ENCODE measurements around the gene FOXF1. TPM values are rescaled to one million over a fixed set of nuclear protein-coding genes. Genes with fewer than 3 reads are reported as not detected.

FOXF1 gene
- total and polyA plus RNA-seq, 9 of the 15 experiments (the other 6 are each of a cell fraction or from before 2014, with no cell fraction given) = 0.04 TPM; not detected in 8

DNA sequence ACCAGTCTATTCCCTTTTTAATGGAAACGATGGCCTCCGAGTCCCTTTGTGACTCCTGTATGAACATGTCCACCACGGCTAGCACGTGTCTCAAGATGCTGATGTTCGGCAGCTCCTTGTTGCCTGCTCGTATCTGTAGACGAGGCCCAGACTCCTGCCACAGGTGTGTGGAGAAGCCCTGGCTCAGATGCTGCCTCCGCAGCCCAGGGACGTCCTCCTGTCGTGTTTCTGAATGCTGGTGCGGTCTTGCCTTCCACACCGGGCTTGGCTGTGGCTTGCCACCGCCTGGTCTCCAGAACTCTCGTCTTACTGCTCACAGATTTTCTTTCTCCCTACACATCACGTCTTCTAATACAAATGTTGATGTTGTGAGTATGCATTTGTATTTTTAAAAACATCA, 17.0 kb downstream of the FOXF1 start:
- Histone ChIP-seq H2AFZ (ENCODE audit: low read depth, low read length) (no peak overlapping the region), H3K4me1 (replicated peaks in 1 of 2; ENCODE audit: control insufficient read depth in 2 of 2, insufficient read depth in 2 of 2, low read length in 2 of 2) (peaks cover 0 to 6% of the 10 kb centered on the region in 2 experiments; a peak in 1 of 5 replicates), H4K20me1 (replicated peaks; ENCODE audit: control insufficient read depth, insufficient read depth, low read length) (no peaks in the 10 kb centered on the region; the same call in 1 of the 2 replicates), H3K9me1 (ENCODE audit: control insufficient read depth, insufficient read depth, low read length) (no peaks in the 10 kb centered on the region), H3K4me2 (ENCODE audit: insufficient read depth, low read length) (no peak overlapping the region), H3K36me3 (ENCODE audit: control insufficient read depth, insufficient read depth, low read length) (no peaks in the 10 kb centered on the region), H3K4me3 (no peak overlapping the region), H3K9me3 (replicated peaks; ENCODE audit: control insufficient read depth, insufficient read depth, low read depth, low read length) (no peaks in the 10 kb centered on the region), H3K27me3 (ENCODE audit: control insufficient read depth in 2 of 2, insufficient read depth in 2 of 2, low read length in 2 of 2) (peaks cover 22 to 33% of the 10 kb centered on the region in 2 experiments), H3K79me2 (ENCODE audit: control insufficient read depth, insufficient read depth, low read length) (no peaks in the 10 kb centered on the region), H3K9ac (ENCODE audit: insufficient read depth in 1 of 2, low read depth in 2 of 2, low read length in 2 of 2) (no peak overlapping the region), H3K27ac (ENCODE audit: extremely low read depth, low read depth, low read length) (no peak overlapping the region)
- intact Hi-C loops (cut with micrococcal nuclease) = loop anchor here (10.0 kb wide), 1 partner anchor 273 kb away; no protein-coding TSS in a partner anchor
- TF ChIP-seq RCOR1 (IDR thresholded peaks at IDR 0.05; ENCODE audit: borderline replicate concordance in 1 of 2, low read depth in 2 of 2, low read length in 2 of 2) (no peak), POLR2A (conservative IDR thresholded peaks at IDR 0.05) (no peak), ZNF3 (CRISPR knock-in tag; IDR thresholded peaks at IDR 0.05) (no peak), ZNF12 (CRISPR knock-in tag; IDR thresholded peaks at IDR 0.05) (no peak), RBM15 (IDR thresholded peaks at IDR 0.05; ENCODE audit: insufficient read depth, low read length) (no peak)
- ChIA-PET POLR2A (interaction anchor here (0.5 to 0.8 kb wide), 2 partner anchors 10 to 243 kb away, joined by 3 read pairs; no protein-coding TSS in a partner anchor), CTCF (ENCODE audit: low intra/inter-chr PET ratio) (no interaction called here)
- WGBS (ENCODE audit: insufficient coverage, low coverage, missing lambda C conversion rate) = 37% methylated on average over 14 of the region's 15 CpGs
- in situ Hi-C loops (cut with MboI) = no loop called here
- no peak for FAIRE-seq
- DNase-seq (ENCODE audit: extremely low read depth in 1 of 4, low spot score in 3 of 4) = no peak
- BruUV-seq (replicated peaks) = no TSS peak
- no peak for ATAC-seq

Measured in K562 (cell line).